ENCODE results near the gene RPS6KA2.

The RPS6KA2 gene

DNA sequence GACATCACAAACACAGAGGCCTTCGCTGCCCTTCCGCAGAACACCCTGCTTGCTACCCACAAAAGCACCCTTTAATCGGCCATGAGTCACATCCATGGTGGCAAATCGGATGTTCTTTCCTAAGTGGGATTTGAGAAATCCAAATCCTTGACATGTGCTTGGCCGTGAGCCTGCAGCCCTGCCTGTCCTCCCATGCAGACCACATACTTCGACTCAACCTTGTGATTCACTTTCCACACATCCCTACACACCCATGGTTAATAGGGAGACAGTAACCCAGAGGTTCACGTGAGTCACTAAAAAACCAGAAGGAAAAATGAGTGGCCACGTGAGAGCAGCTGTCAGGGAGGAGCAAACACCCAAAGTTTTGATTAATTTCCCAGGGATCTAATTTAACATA is 59.9 kb downstream of the RPS6KA2 start:
- no peak for DNase-seq

DNA sequence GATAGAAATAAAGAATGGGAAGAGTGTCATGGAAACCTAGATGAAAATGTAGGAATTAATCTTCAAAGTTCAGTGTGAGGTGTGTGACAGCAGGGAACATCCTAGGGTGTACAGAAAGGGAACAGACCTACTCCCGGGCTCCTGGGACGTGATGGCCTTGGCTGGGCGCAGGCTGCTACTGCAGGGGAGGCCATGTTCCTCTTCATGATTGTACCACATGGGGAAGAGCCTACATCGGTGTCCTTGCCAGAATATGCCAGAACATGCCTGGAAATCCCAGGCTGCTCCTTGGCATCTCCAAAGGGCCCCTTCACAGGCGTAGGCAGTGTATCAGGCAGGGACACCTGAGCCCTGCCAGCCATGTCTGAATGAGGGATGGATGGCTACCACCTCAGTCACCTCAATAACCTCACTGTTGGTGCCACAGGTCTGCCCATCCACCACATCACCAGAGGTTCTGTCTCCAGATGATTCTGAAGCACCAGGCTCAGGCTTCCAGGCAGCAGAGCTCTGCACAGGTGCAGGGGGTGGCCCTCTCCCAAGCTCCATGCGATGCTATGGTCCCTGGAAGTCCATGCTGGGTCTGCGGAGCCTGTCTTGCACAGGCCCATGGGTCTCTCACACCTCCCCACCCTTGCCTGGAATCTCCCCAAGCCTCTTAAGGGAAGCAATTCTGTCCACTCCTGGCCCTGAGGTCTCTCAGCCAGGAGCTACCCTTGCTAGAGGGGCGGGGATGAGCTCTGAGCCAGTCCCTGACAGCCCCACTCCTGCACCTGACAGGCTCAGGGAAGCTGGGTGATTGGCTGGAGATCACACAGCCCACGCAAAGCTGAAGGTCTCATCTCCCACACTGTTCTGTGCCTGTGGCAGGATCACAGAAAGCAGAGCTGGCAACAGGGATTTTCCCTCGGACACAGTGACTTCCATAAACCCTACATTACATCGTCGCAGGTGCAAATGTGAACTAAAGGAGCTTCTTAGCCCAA is 60.7 kb downstream of the RPS6KA2 start:
- DNase-seq, result no peak

DNA sequence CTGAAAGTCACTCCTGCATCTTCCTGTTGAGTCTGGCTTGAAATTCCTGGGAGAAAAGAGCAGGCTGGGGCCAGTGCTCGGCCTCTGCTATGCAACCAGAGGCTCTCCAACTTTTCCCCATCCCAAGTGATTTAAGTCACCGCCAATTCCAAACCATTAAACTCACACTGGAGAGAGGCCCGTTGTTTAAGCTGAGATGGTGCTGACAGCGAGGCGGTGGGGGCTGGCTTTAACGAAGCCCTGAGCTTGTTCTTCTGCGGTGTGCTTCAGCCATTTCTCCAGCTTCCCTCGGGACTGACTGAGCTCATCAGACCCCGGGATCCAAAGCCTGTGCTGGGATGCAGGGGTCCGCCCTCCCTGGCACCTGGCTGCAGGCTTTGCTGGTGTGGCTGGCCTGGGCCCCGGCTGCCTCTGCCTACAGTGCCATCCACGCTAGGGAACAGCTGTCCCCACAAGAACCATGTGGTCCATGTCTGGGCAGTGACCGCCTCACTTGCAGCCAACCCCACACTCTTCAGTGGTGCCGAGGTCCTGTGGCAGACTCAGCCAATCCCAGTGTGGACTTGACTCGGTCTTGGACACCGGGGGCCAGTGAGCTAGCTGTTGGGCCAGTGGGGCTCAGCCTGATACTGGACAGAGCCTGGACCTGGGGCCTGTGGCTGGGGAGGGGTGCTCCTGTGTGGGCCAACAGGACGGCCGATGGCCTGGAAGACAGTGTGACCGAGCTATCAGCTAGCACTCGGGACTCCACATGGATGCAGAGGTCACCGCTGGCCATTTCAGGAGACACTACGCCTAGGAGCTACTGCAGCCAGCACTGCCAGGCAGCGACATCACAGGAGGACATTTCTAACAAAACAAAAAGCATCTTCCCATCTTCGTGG is 61.7 kb downstream of the RPS6KA2 start:
- DNase-seq, result no peak

DNA sequence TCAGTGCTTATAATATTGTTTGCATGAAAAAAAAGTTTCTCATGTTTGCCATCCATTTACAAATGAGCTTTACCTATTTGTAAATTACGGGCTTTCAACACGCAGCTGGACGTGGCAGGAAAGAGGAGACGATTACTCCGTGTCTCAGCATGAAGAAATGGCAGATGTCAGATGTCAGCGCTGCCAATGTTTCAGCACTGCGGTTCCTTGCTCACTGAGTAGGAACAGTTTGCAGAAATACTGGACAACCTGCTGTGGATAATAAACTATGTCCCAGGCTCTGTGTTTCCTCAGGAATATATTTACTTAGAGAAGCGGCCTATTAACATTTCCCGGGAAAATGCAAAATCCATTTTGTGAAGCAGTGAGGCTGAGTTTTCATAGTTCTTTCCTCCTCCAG is 63.2 kb downstream of the RPS6KA2 start:
- DNase-seq, result no peak

DNA sequence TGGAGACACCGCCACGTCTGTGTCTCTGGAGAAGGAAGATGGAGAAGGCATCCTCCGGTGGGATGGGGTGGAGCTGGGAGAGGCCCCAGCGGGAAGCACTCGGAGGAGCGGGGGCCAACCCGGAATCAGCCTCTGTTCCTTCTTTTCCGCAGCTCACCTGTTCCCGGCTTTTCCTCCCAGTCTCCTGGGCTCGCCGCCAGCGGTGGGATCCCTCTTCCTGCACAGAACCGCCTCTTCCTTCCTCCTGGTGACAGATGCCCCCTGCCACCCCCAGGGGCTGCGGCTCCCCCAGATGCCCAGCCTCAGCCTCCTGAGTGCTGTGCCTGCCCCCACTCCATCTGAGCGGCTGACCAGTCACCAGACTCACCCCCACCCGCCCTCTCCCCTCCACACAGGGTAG is 63.9 kb downstream of the RPS6KA2 start:
- no peak for DNase-seq

DNA sequence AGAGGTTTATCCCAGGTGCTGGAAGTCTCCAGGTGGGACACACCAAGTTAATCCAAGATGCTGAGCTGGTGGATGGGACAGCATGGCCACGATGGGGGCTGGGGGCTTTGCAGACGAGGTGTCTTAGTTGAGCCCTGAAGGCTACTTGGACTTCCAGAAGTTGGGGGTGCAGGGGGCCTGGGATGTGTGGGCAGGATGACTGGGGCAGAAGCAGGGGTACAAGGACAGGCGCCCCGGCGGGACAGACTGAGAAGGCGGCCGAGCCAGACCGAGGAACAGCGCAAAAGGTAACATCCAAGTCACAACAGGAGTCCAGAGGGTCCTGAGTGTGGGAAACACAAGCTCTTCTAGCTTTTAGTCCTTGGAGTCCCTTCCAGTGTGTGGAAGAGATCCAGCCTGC is 64.3 kb downstream of the RPS6KA2 start:
- no peak for DNase-seq

DNA sequence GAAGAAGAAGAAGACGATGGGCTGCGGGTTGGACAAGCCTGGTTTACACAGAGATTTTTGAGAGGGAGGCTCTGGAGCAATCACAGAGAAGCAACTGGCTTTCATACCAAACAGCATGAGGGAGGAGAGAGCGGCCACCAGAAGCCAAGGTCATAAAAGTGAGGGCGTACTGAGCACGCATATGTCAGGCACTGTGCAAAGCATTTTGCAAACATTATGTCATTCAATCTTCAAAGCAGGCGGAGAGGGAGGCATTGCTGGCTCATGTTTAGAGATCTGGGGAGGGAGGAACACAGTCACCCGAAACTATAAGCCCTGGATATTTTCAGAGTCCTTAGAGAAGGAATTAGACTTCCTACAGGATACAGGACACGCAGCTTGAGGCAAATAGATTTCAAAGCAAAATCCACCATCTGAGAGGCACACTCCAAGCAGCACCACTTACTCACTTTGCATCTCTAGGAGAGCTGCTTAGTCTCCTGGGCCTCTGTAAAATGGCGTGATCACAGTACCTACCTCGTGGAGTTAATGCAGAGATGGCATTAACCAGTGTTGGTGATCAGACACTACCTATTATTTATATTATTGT is 65.2 kb downstream of the RPS6KA2 start:
- no peak for DNase-seq

DNA sequence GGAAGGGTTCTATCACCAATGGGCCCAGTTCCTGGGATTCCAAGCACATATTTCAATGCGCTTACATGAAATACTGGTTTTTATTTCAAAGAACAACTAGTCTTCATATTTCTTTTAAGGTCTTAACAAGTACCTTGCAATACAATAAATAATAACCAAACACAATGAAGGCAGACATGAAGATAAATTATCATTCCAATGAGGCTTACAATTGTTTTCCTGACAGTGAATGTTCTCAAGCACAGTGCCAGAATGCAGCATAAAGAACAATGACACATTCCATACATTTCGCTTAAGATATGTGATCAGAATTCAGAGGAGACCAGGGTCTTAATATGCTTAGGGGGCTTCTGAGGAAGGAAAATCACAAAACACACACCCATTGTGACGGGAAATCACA is 66.8 kb downstream of the RPS6KA2 start:
- no peak for DNase-seq

DNA sequence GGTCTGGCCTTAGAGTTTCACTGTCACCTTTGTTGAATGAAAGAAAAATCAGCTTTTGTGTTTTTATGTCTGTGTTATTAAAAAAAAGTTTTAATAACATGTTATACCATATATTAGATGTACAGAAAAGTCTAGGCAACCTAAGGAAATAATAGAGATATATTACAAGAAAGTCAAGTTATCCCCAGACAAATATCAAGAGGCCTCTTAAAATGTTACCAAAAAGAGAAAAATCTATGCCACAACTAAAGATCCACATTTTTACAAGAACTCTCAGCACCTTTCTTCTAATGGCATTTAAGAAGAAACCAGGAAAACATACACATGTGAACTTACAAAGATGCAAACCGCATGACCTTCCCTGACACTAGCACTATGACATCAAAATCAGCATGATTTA is 67.4 kb downstream of the RPS6KA2 start:
- no peak for DNase-seq

DNA sequence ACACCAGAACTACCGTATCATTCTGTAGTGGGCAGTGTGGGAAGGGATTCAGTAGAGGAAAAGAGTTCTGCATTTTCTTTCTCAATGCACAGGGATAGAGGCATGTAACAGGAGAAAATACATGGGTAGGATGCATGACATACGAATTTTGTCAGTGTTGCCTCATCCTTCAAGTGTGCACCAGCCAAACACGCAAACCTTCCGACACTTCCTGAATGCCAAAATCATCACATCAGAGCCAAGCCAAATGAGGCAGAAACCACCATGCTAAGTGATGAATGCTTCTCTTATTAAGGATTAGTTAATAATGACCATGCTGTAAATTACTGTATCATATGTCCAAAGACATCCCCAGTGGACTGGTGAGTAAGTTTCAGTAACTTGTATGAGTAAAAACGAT is 67.8 kb downstream of the RPS6KA2 start:
- no peak for DNase-seq

DNA sequence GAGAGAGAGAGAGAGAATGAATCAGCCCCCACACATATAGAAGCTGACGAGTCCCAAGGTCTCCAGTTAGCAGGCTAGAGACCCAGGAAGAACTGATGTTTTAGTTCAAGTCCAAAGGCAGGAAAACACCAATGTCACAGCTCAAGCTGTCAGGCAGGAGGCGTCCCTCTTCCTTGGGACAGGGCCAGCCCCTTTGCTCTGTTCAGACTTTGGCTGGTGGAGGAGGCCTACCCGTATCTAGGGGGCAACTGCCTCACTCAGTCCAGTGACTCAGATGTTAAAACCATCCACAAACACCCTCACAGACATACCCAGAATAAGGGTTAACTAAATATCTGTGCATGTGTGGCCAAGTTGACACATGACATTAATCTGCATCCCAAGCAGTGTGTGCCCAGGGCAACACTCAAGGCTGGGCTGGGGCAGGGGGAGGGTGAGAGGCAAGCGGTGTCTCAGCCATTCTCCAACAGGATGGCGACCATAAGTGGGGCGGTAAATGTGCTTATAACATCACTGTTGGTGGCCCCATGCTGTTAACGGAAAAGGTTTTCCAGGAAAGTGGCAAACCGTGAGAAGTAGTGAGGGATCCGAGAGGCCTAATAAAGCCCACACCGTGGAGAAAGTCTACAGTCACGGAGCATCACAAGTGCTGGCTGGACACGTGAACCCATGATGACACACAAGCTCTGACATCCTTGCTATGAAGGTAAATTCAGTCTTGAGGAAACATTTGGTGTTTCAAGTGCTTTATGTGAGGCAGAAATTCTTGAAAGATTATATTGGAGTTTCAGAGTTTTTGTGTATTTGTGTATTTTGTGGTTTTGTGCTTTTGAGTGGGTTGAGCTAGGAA is 68.7 kb downstream of the RPS6KA2 start:
- no peak for DNase-seq

DNA sequence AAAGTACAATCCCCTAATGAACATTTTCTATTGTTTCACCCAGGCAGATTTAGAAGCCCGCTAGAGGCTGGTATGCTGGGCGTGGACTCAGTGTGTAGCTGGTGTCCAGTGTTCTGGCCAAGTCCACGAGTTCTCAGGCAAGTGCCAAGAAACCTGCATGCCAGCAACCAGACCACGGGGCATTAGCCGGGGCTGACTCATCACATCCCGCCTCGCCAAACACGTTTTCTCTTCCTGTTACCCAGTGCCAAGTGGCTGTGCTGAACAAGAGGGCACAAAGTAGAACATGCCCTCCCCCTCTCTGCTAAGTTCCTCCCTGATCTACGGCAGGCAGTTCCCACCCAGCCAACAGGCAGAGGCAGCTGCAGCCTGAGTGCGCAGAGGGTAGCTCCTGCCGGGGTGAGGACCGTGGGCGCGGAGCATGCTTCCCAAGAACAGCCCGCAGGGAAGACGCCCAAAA is 70.2 kb downstream of the RPS6KA2 start:
- peak in 1 of 2 donors; percentile 21 for DNase-seq

DNA sequence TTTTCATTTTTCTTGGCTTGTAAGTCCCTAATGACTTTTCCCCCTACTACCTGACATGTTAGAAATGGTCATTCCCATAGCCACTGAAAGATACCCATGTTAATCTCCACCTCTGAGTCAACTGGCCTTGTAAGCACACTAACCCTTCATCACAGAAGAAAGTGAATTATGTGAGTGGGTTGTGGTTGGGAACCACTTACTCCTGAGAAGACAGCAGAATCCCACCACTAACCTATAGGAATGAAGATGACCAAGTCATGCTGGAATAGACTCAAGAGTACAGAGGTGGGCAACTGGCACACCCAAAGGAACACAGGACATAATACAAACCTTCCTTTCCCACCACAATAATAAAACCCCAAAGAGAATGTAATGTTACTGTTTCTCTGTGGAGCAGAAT is 70.7 kb downstream of the RPS6KA2 start:
- no peak for DNase-seq

DNA sequence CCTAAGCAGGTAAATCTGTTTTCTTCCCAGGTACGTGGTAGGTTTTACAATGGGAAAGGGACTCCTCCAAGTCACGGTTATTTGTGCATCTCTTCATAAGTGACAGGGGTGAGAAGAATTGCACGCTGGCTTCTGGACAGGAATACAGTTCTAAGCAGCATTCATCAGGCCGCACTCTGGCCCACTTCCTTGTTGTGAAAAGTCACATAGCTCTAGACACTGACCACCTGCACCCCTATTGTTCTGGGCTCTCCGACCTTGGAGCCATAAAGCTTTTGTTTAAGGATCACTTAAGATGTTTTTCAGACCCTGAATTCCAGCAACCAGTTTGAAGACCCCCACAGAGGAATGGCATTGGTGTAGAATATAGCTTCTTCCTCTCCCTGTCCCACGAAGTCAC is 72.0 kb downstream of the RPS6KA2 start:
- DNase-seq, result no peak

DNA sequence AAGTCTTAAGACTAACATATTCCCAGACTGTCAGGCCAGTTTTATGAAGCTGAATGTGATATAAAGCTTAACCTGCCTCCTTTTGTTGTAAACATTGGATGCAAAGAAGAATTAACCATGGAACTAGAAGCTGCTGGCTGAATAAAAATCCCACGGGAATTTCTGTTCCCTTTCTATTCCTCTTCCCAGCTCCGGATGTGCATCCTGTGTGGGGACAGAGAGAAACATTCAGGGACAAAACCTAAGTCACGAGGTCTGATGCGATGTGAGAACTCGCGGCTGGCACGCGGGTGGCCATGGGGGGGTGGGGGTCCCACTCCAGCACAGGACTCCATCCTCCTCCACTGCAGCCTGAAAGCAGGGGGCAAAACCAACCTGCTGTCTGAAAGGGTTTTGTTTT is 72.7 kb downstream of the RPS6KA2 start:
- no peak for DNase-seq

DNA sequence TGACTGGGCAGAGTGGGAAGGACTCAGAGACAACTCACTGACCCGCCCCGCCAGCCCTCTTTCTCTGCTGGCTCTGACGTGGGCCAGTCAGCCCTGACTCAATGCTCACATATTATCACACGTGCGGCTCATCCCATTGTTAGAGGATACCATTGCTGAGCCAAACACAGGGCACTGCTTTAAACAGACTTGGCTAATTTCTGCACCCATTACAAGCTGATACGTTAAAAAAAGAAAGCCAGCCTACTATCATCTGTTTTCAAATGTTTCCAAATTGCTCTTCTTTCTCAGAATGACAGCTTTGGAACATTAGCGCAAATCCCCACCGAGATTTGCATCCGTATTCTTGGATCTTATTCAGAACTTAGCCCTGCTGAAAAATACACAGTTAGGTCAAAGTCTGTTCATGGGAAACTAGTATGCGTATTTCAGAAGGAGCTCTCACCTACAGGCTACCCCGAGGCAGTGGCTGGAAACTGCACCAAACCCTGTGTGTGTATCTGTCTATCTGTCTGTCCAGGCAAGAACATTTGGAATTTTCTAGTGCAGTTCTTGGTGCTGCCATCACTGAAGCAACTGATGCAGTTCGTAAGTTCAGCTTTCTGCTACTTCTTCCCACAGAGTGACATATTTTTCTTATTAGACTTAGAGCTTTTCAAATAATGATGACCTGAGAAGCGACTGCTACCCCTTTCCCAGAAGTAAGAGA is 73.3 kb downstream of the RPS6KA2 start:
- no peak for DNase-seq

DNA sequence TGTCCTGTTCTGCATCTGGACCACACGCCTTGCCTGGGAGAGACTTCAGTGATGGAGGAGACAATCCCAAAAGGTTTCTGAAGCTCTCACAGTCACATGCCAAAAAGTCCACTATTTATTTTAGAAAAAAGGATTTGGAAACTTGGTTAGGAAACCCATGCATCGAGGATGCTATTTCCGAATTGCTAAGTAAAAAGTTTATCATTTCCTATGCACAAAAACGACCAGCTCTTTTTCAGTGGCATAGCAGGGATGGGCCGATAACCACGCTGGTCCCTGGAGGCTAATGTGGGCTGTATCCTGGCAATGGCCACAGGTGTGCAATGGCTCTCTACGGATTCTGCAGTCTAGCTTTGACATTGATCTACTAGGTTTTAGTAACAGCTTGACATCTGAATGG is 74.5 kb downstream of the RPS6KA2 start:
- no peak for DNase-seq

DNA sequence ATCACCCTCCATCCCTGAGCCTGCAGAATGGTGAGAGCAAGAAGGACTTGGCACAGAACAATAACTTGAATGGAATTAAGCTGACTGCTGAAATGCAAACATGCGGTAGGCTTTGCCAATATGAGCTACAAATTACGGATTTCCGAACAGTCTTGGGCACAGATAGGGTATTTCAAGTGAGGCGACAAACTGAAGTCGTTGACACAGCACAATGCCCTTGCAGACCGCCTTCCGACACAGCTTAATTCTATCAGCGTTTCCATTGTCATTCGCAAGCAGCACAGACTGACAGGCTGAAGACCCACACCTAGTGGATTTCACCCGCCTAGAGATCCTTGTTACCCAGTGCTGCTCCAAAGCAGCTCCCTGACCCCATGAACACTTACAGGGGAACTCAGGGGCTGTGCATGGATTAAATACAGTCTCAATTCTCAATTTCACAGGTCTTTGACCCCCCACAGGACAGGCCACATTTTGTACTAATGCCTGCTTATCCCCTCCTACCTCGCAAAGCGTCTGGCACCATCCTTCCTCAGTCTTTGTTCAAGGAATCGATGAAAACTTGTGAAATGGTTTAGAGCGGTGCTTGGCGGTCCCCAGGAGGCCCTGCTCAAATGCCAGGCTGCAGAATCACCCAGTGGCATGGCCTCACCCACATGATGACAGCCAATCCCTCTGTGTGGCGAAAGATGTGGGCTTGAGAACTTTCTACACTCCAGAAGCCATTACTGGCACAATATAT is 75.1 kb downstream of the RPS6KA2 start:
- DNase-seq, result no peak

DNA sequence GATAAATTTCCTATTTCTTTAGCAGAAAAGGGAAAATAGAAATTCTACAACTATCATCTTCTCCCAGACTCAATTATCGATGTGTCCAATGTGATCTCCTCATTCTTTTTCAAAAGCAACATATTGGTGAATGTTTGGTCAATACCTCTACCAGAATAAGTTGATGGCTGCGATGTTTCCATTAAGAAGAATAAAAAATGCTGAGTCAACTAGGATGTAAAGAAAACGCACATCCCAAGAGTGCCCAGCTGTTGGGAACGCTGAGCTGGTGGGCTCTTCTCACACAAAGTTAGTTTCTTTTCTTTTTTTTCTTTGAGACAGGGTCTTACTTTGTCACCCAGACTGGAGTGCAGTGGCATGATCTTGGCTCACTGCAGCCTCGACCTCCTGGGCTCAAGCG is 80.4 kb downstream of the RPS6KA2 start:
- DNase-seq, result no peak

DNA sequence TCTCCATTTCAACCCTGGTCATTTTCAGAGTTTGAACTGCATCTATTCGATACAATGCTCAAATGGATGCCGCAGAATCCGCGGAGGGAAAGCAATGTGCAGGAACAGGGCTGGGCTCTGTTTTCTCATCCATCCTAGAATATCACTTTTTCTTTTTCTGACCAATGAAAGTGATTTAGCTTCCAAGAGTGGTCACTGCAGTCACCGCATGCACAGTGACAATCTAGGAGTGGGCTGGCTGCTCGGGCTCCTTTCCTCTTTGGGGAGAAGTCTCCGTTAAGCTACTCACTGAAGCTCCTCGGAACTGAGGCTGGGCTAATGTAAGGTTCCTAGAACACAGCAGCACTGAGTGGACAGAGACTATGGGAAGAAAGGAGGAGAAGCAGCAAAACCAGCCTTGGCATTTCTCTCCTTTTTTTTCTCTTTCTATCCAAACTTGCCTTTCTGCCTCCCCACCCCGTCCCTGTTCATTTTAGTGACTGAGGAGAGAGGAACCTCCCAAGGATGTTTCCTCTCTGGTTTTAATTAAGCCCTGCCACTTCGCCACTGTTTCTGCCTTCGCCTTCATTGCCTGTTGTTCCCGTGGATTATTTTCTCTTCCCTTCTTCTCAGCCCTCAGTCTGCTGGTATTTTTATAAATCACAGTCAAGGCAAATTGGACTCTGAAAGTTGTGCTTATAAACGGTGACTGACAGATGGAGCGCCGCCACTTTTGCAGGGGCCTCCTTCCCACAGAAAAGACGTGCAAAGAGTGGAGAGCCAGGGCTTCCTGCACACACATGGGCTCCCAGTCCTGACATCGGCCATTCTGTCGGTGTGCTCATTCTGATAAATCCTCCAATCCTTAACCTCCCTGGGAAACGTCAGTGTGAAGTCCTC is 81.7 kb downstream of the RPS6KA2 start:
- DNase-seq, result no peak

Measured in CD4-positive, alpha-beta T cell treated with Interleukin-1 beta for 1 hour (primary cell).